Hepatocyte (in vitro differentiated cells): ENCODE results near the gene TPGS1. TPM values are rescaled to one million over a fixed set of nuclear protein-coding genes. Genes with fewer than 3 reads are reported as not detected.
A peak's percentile ranks its signal among the peaks of the same experiment; 100 is the strongest.

Experiments used
- DNase-seq: peaks from one replicate; pipeline ENCODE4 v3.0.0-alpha.2; 2016; ENCODE audit warnings: low spot score
- H2AFZ ChIP-seq: fragments of 200-600 bp; sonication (generic); 2 replicates; pipeline ENCODE4 v1.6.0; 2016; ENCODE audit warnings: antibody characterized with exemption, mild to moderate bottlenecking
- H3K27ac ChIP-seq: fragments of 200-600 bp; sonication (generic); 2 replicates; pipeline ENCODE4 v1.5.1; 2016; ENCODE audit warnings: mild to moderate bottlenecking
- H3K27me3 ChIP-seq: fragments of 200-600 bp; sonication (generic); 2 replicates; pipeline ENCODE4 v1.6.1; 2016
- H3K36me3 ChIP-seq: fragments of 200-600 bp; sonication (generic); replicated peaks from 2 replicates; pipeline ENCODE4 v1.5.1; 2016; ENCODE audit warnings: low read depth; ENCODE audit not compliant: insufficient read depth
- H3K4me1 ChIP-seq: fragments of 200-600 bp; sonication (generic); 2 replicates; pipeline ENCODE4 v1.5.1; 2016; ENCODE audit warnings: mild to moderate bottlenecking, moderate library complexity; ENCODE audit not compliant: insufficient read depth
- H3K4me2 ChIP-seq: fragments of 200-600 bp; sonication (generic); 2 replicates; pipeline ENCODE4 v1.6.0; 2016
- H3K4me3 ChIP-seq: fragments of 200-600 bp; sonication (generic); 2 replicates; pipeline ENCODE4 v1.5.1; 2016; ENCODE audit warnings: mild to moderate bottlenecking
- H3K79me2 ChIP-seq: fragments of 200-600 bp; sonication (generic); 2 replicates; pipeline ENCODE4 v1.6.0; 2017; ENCODE audit warnings: mild to moderate bottlenecking
- H3K9me2 ChIP-seq: fragments of 200-600 bp; sonication (generic); replicated peaks from 2 replicates; pipeline ENCODE4 v1.6.0; 2017; ENCODE audit warnings: mild to moderate bottlenecking; ENCODE audit not compliant: insufficient read depth
- H3K9me3 ChIP-seq: fragments of 200-600 bp; sonication (generic); 2 replicates; pipeline ENCODE4 v1.5.1; 2016; ENCODE audit warnings: low read depth, mild to moderate bottlenecking
- H4K20me1 ChIP-seq: fragments of 200-600 bp; sonication (generic); 2 replicates; pipeline ENCODE4 v1.6.0; 2016; ENCODE audit warnings: mild to moderate bottlenecking; ENCODE audit not compliant: insufficient read depth, poor library complexity, severe bottlenecking
- CTCF ChIP-seq: fragments of 200-600 bp; sonication (generic); IDR thresholded peaks from 2 replicates; pipeline ENCODE4 v1.5.1; 2016; ENCODE audit warnings: antibody characterized with exemption, mild to moderate bottlenecking; ENCODE audit not compliant: poor library complexity
- EZH2 ChIP-seq: fragments of 200-600 bp; sonication (generic); IDR thresholded peaks from 2 replicates; pipeline ENCODE4 v1.6.1; 2016; ENCODE audit warnings: antibody characterized with exemption, mild to moderate bottlenecking, borderline replicate concordance
- EZH2phosphoT487 ChIP-seq: fragments of 200-600 bp; sonication (generic); IDR thresholded peaks from one replicate; pipeline ENCODE4 v1.6.1; 2018; ENCODE audit warnings: antibody characterized with exemption, mild to moderate bottlenecking, low read depth, moderate library complexity; ENCODE audit not compliant: unreplicated experiment, severe bottlenecking
- WGBS: methylation state at CpG from one replicate; pipeline ENCODE4 v1.1.6; 2016; ENCODE audit warnings: low lambda C conversion rate; ENCODE audit errors: missing lambda C conversion rate; 5-methylcytosine and 5-hydroxymethylcytosine counted together
- polyA plus RNA-seq: library from polyadenylated mRNA; unstranded; fragments of >200 nt; fragmentation: Nextera tagmentation; extraction: Ambion mirVana; gene quantifications from 2 replicates; pipeline ENCODE4 v1.2.1, GENCODE V29; 2016
- total RNA-seq: library from RNA; depleted of rRNA; stranded (reverse); fragments of >200 nt; gene quantifications from 2 replicates; pipeline ENCODE4 v1.2.3, GENCODE V29; 2014

The TPGS1 gene
- total and polyA plus RNA-seq, 2 experiments from 2014 or later: 44.9 to 61.0 TPM

GRCh38 chr19:501646-502045 lies 5.7 kb upstream of the TPGS1 start:
- WGBS: 85% methylated on average over 7 of the region's 17 CpGs
- Histone ChIP-seq H3K9me2 (no peaks in the 10 kb centered on the region), H3K27ac (no peak overlapping the region), H3K79me2 (no peaks in the 10 kb centered on the region), H2AFZ (no peak overlapping the region), H3K4me1 (peaks cover 6% of the 10 kb centered on the region), H3K4me3 (no peak overlapping the region), H3K9me3 (no peaks in the 10 kb centered on the region), H3K4me2 (no peak overlapping the region), H4K20me1 (no peaks in the 10 kb centered on the region), H3K36me3 (no peaks in the 10 kb centered on the region), H3K27me3 (peaks cover 18% of the 10 kb centered on the region)
- DNase-seq: peak; percentile 11
- TF ChIP-seq EZH2phosphoT487: no peak
- TF ChIP-seq CTCF: no peak
- no peak for TF ChIP-seq EZH2

- Histone ChIP-seq H3K27ac (no peak overlapping the region), H3K9me2 (no peaks in the 10 kb centered on the region), H3K36me3 (no peaks in the 10 kb centered on the region), H2AFZ (no peak overlapping the region), H3K4me2 (no peak overlapping the region), H3K4me3 (no peak overlapping the region), H3K9me3 (no peaks in the 10 kb centered on the region), H4K20me1 (no peaks in the 10 kb centered on the region), H3K79me2 (peaks cover 19% of the 10 kb centered on the region), H3K27me3 (peaks cover under 1% of the 10 kb centered on the region), H3K4me1 (peaks cover 13% of the 10 kb centered on the region)
- no peak for TF ChIP-seq EZH2phosphoT487
- WGBS: 94% methylated on average over 14 of the region's 14 CpGs
- DNase-seq: peak; percentile 3
Observed at GRCh38 chr19:504616-505015, 2.7 kb upstream of the TPGS1 start.

DNA sequence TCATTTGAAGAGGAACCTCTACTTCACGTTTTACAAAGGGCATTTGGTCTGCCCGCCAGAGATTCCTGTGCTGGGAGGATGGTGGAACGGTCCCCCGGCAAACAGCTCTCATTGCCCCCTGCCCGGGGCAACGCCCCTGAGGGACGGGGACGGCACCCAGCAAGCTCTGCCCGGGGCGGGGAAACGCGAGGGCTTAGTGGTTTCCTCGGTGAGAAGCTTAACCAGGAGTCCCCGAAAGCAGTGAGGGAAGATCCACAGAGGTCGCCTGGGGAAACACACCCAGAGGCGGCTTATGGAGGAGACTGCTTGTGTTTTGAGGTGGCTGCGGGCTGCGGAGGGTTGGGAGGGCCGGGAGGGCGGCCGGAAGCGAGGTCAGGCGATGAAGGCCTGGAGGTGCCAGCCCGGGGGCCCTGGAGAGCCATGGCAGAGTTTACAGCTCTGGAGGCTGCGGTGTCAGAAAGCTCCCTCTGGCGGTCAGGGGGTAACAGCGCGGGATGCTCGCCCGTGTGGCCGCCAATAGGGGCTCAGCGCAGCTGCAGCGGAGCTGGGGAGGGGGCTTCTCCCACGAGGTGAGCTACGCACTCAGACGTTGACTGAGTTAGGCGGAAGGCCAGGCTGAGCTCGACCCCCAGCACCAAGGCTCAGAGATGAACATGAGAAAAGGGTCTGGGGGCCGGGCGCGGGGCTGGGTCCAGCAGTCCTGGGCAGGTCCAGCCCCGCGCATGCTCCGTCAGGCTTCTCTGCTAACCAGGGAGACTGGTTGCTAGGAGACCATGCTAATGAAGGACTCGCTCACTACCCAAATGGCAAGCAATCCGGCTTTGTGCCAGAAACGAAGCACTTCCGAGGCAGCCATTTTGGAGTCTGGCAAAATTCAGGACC lies 652 bp upstream of the TPGS1 start:
- 8% methylated on average over 47 of the region's 48 CpGs for WGBS
- TF ChIP-seq EZH2 (no peak), CTCF (peak; percentile 98), EZH2phosphoT487 (no peak)
- Histone ChIP-seq H3K36me3 (no peaks in the 10 kb centered on the region), H3K27ac (peak overlapping the region; percentile 81), H3K4me3 (peak overlapping the region; percentile 41), H4K20me1 (no peaks in the 10 kb centered on the region), H3K4me1 (peaks cover 27% of the 10 kb centered on the region), H3K9me2 (no peaks in the 10 kb centered on the region), H3K4me2 (peak overlapping the region; percentile 74), H3K27me3 (no peaks in the 10 kb centered on the region), H2AFZ (peak overlapping the region; percentile 87), H3K79me2 (peaks cover 21% of the 10 kb centered on the region), H3K9me3 (no peaks in the 10 kb centered on the region)
- peak; percentile 100 for DNase-seq
